Prostate gland (tissue), 2 donors: ENCODE data around the gene RAB11B.

Experiments used
- CTCF ChIP-seq, 4 experiments: fragments of 200-600 bp in 2 of 4; fragments of 450-650 bp in 2 of 4; sonication (generic) in 2 of 4; IDR thresholded peaks; 1 replicate in 3 of 4; 2 replicates in 1 of 4; pipeline ENCODE4 v1.5.1; 2016 to 2019; ENCODE audit warnings: antibody characterized with exemption in 4 of 4, mild to moderate bottlenecking in 2 of 4, moderate library complexity in 2 of 4
- POLR2A ChIP-seq: fragments of 450-650 bp; IDR thresholded peaks from one replicate; pipeline ENCODE4 v1.6.1; 2016; ENCODE audit warnings: antibody characterized with exemption, mild to moderate bottlenecking

GRCh38 chr19:8449830-8450229 lies 59.7 kb downstream of the RAB11B start:
- TF ChIP-seq CTCF (IDR thresholded peaks at IDR 0.05) (no peak), POLR2A (no peak)
